K562 (cell line): ENCODE measurements around the gene NNAT. TPM values are rescaled to one million over a fixed set of nuclear protein-coding genes. Genes with fewer than 3 reads are reported as not detected.

ENCODE experiments used
- ATAC-seq: fragments of 200-7000 bp; cut with Tn5 transposase; 3 replicates; pipeline ENCODE4 v1.9.1; 2020; ENCODE audit warnings: moderate library complexity
- BruUV-seq: library from RNA; stranded (reverse); fragments of 400-500 nt; replicated peaks from 2 replicates; lab custom pipeline; 2021; lab: Mats Ljungman, UMichigan
- CTCF ChIA-PET: fragments of 300-600 bp; formaldehyde crosslinking; extraction: SDS; loops from one replicate; lab custom pipeline; 2021; ENCODE audit warnings: low intra/inter-chr PET ratio; lab: Yijun Ruan, JAX
- POLR2A ChIA-PET: fragments of 300-600, 350-650 bp; sonication (Branson Sonifier 250); formaldehyde crosslinking; extraction: SDS; loops from one replicate; lab custom pipeline; 2021; ENCODE audit warnings: antibody characterized with exemption, inconsistent platforms; lab: Yijun Ruan, JAX
- DNase-seq, 4 experiments: peaks; one replicate each; pipeline versions ENCODE4 v3.0.0 to v3.0.0-alpha.2; 2011 to 2018; ENCODE audit warnings: low spot score in 3 of 4, mixed read lengths in 3 of 4; ENCODE audit errors: extremely low read depth in 1 of 4
- FAIRE-seq: peaks from 2 replicates; lab custom pipeline; 2011; peaks lifted over from hg19 to GRCh38; lab: Jason Lieb, UNC
- H2AFZ ChIP-seq: 2 replicates; pipeline ENCODE4 v1.6.0; 2011; ENCODE audit warnings: low read depth, low read length, control low read depth, inconsistent platforms
- H3K27ac ChIP-seq: fragments of 200-600 bp; 3 replicates; pipeline ENCODE4 v1.8.0; 2011; ENCODE audit warnings: low read depth, mild to moderate bottlenecking, control low read depth, inconsistent platforms, low read length, moderate library complexity, mixed read lengths; ENCODE audit errors: extremely low read depth
- H3K27me3 ChIP-seq, 2 experiments: fragments of 300-600 bp in 1 of 2; 2 replicates in 1 of 2; 3 replicates in 1 of 2; pipeline versions ENCODE4 v1.6.0 to v1.8.0; 2011; ENCODE audit warnings: inconsistent platforms in 2 of 2, low read length in 2 of 2, mild to moderate bottlenecking in 1 of 2, mixed read lengths in 1 of 2, moderate library complexity in 1 of 2; ENCODE audit not compliant: control insufficient read depth in 2 of 2, insufficient read depth in 2 of 2
- H3K36me3 ChIP-seq: fragments of 300-600 bp; 3 replicates; pipeline ENCODE4 v1.8.0; 2011; ENCODE audit warnings: mild to moderate bottlenecking, low read length, inconsistent platforms; ENCODE audit not compliant: control insufficient read depth, insufficient read depth
- H3K4me1 ChIP-seq, 2 experiments: fragments of 200-600 bp in 1 of 2; replicated peaks in 1 of 2; 2 replicates in 1 of 2; 3 replicates in 1 of 2; pipeline versions ENCODE4 v1.5.1 to v1.8.0; 2011; ENCODE audit warnings: inconsistent platforms in 2 of 2, low read length in 2 of 2, mild to moderate bottlenecking in 1 of 2, mixed read lengths in 1 of 2, moderate library complexity in 1 of 2; ENCODE audit not compliant: control insufficient read depth in 2 of 2, insufficient read depth in 2 of 2
- H3K4me2 ChIP-seq: 2 replicates; pipeline ENCODE4 v1.6.1; 2011; ENCODE audit warnings: low read length, control low read depth, inconsistent platforms, mixed read lengths; ENCODE audit not compliant: insufficient read depth
- H3K4me3 ChIP-seq: fragments of 200-600 bp; sonication (generic), shearing (Covaris generic); 2 replicates; pipeline ENCODE4 v1.5.1; 2016; ENCODE audit warnings: control low read depth, inconsistent platforms
- H3K79me2 ChIP-seq: fragments of 200-600 bp; 3 replicates; pipeline ENCODE4 v1.8.0; 2011; ENCODE audit warnings: low read length, inconsistent platforms; ENCODE audit not compliant: control insufficient read depth, insufficient read depth
- H3K9ac ChIP-seq, 2 experiments: 2 replicates each; pipeline versions ENCODE4 v1.6.0 to v1.6.1; 2011; ENCODE audit warnings: low read depth in 2 of 2, low read length in 2 of 2, control low read depth in 1 of 2, inconsistent platforms in 1 of 2, mild to moderate bottlenecking in 1 of 2, mixed read lengths in 1 of 2; ENCODE audit not compliant: insufficient read depth in 1 of 2
- H3K9me1 ChIP-seq: one replicate; pipeline ENCODE4 v1.6.0; 2011; ENCODE audit warnings: inconsistent platforms, mild to moderate bottlenecking, low read length, moderate library complexity; ENCODE audit not compliant: control insufficient read depth, insufficient read depth
- H3K9me3 ChIP-seq: replicated peaks from 2 replicates; pipeline ENCODE4 v1.5.1; 2011; ENCODE audit warnings: low read depth, low read length, inconsistent platforms; ENCODE audit not compliant: control insufficient read depth, insufficient read depth
- H4K20me1 ChIP-seq: replicated peaks from 2 replicates; pipeline ENCODE4 v1.6.1; 2011; ENCODE audit warnings: low read length, inconsistent platforms, mixed read lengths; ENCODE audit not compliant: control insufficient read depth, insufficient read depth
- BACH1 ChIP-seq: fragments of 200-800 bp; sonication (Bioruptor generic); IDR thresholded peaks from 2 replicates; pipeline ENCODE4 v1.6.1; 2016; ENCODE audit warnings: missing genetic modification characterization, missing compliant biosample characterization
- HDAC6 ChIP-seq: IDR thresholded peaks from 2 replicates; pipeline ENCODE4 v1.6.1; 2012; ENCODE audit warnings: low read depth, mild to moderate bottlenecking, control low read depth, inconsistent platforms, low read length, moderate library complexity
- HMG20B ChIP-seq: fragments of 250-450 bp; sonication (Bioruptor Pico); IDR thresholded peaks from 2 replicates; pipeline ENCODE4 v1.5.0; 2021; ENCODE audit warnings: mild to moderate bottlenecking
- RB1 ChIP-seq: fragments of 450-650 bp; IDR thresholded peaks from 2 replicates; pipeline ENCODE4 v1.6.1; 2017; ENCODE audit warnings: low read depth, mild to moderate bottlenecking
- SMAD4 ChIP-seq: fragments of 250-450 bp; sonication (Bioruptor Pico); conservative IDR thresholded peaks from 2 replicates; pipeline ENCODE4 v1.8.0; 2021; ENCODE audit warnings: inconsistent platforms, mild to moderate bottlenecking, moderate library complexity
- ZNF133 ChIP-seq: fragments of 250-450 bp; sonication (Bioruptor Pico); IDR thresholded peaks from 2 replicates; pipeline ENCODE4 v1.4.0; 2020; ENCODE audit warnings: mild to moderate bottlenecking
- ZNF217 ChIP-seq: sonication (generic); formaldehyde crosslinking; IDR thresholded peaks from 2 replicates; pipeline ENCODE4 v1.8.0; 2022; ENCODE audit warnings: mild to moderate bottlenecking, missing genetic modification reagents
- WGBS: fragments of 100-300 bp; shearing (Covaris generic); methylation state at CpG from one replicate; pipeline ENCODE4 v1.1.6; 2016; ENCODE audit warnings: low coverage, mixed read lengths; ENCODE audit not compliant: insufficient coverage; ENCODE audit errors: missing lambda C conversion rate; 5-methylcytosine and 5-hydroxymethylcytosine counted together
- in situ Hi-C: fragments of 300-500 bp; cut with MboI; formaldehyde crosslinking; loops from 4 replicates; pipeline ENCODE4 v1.15.0; 2018; ENCODE audit warnings: inconsistent platforms, mixed read lengths
- intact Hi-C: fragments of 100-400 bp; cut with micrococcal nuclease; formaldehyde crosslinking; loops from 2 replicates; pipeline ENCODE4 v1.14.2; 2022
- polyA plus RNA-seq, 8 experiments: library from polyadenylated mRNA; depleted of rRNA in 4 of 8; stranded (reverse) in 5 of 8; unstranded in 3 of 8; fragments of >200 nt; fragmentation: Nextera tagmentation in 2 of 8; fragmentation: Illumina TruSeq in 1 of 8; extraction: Ambion mirVana in 2 of 8; extraction: Trizol in 1 of 8; gene quantifications; 2 replicates each; pipeline versions ENCODE4 v1.2.1 to v1.2.3, GENCODE V29; 2011 to 2014; ENCODE audit warnings: inconsistent platforms in 1 of 8, missing spikeins in 1 of 8
- total RNA-seq, 7 experiments: library from RNA; depleted of rRNA in 6 of 7; stranded (reverse); fragments of >200 nt in 6 of 7; fragmentation: Illumina TruSeq in 2 of 7; extraction: Trizol in 2 of 7; gene quantifications; 2 replicates each; pipeline versions ENCODE4 v1.2.1 to v1.2.3, GENCODE V29; 2011 to 2021; ENCODE audit warnings: low replicate concordance in 1 of 7
- TF ChIP-seq, protein P1 (sequence below): fragments of 450-650 bp; IDR thresholded peaks from 2 replicates; pipeline ENCODE4 v1.6.1; 2018; ENCODE audit not compliant: partially characterized antibody
- TF ChIP-seq, protein P2 (sequence below): sonication (generic); formaldehyde crosslinking; IDR thresholded peaks from 2 replicates; pipeline ENCODE4 v1.8.0; 2022; ENCODE audit warnings: mild to moderate bottlenecking, missing genetic modification reagents
- TF ChIP-seq, protein P3 (sequence below): sonication (generic); formaldehyde crosslinking; IDR thresholded peaks from 2 replicates; pipeline ENCODE4 v1.9.0; 2022; ENCODE audit warnings: mild to moderate bottlenecking, missing genetic modification reagents

The NNAT gene
- total and polyA plus RNA-seq, 9 of the 15 experiments (the other 6 are each of a cell fraction or from before 2014, with no cell fraction given): 0.13 TPM; not detected in 8

DNA sequence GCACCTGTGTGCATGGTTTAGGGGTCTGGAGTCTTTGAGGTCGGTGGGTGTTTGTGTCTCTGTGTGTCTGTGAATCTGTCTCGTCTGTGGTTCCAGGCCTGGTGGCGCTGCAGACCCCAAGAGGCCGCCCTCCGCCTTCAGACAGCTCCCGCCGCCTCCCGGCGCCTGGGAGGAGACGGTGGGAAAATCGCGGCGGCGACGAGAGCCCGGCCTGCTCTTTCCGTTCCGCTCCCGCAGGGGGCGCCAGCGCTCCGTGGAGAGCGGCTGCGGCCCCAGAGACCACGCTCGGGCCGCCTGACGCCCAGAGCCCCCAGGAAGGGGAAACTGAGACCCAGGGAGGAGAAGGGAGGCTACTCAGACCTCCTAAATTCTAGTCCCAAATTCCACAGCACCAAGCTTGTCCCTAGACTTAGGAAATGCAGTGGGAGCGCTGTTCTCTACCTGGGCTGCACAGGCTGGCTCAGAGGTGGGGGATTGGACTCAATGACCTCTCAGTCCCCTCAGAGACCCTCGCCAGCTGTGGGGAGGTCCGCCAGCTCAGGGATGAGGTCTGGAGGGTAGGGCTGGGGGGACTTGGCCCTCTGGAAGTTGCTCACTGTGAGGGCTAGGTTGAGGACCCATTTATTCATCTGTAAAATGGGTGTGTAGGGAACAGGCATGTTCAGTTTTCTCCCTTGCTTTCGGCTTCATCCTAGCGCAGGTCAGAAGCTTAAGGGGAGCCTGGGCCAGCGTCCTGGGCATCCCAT is 43.5 kb downstream of the NNAT start (continued):
- TF ChIP-seq, protein P1, sequence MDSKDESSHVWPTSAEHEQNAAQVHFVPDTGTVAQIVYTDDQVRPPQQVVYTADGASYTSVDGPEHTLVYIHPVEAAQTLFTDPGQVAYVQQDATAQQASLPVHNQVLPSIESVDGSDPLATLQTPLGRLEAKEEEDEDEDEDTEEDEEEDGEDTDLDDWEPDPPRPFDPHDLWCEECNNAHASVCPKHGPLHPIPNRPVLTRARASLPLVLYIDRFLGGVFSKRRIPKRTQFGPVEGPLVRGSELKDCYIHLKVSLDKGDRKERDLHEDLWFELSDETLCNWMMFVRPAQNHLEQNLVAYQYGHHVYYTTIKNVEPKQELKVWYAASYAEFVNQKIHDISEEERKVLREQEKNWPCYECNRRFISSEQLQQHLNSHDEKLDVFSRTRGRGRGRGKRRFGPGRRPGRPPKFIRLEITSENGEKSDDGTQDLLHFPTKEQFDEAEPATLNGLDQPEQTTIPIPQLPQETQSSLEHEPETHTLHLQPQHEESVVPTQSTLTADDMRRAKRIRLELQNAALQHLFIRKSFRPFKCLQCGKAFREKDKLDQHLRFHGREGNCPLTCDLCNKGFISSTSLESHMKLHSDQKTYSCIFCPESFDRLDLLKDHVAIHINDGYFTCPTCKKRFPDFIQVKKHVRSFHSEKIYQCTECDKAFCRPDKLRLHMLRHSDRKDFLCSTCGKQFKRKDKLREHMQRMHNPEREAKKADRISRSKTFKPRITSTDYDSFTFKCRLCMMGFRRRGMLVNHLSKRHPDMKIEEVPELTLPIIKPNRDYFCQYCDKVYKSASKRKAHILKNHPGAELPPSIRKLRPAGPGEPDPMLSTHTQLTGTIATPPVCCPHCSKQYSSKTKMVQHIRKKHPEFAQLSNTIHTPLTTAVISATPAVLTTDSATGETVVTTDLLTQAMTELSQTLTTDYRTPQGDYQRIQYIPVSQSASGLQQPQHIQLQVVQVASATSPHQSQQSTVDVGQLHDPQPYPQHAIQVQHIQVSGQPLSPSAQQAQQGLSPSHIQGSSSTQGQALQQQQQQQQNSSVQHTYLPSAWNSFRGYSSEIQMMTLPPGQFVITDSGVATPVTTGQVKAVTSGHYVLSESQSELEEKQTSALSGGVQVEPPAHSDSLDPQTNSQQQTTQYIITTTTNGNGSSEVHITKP: no peak
- TF ChIP-seq RB1 (peak; percentile 76), SMAD4 (CRISPR knock-in tag) (no peak)

DNA sequence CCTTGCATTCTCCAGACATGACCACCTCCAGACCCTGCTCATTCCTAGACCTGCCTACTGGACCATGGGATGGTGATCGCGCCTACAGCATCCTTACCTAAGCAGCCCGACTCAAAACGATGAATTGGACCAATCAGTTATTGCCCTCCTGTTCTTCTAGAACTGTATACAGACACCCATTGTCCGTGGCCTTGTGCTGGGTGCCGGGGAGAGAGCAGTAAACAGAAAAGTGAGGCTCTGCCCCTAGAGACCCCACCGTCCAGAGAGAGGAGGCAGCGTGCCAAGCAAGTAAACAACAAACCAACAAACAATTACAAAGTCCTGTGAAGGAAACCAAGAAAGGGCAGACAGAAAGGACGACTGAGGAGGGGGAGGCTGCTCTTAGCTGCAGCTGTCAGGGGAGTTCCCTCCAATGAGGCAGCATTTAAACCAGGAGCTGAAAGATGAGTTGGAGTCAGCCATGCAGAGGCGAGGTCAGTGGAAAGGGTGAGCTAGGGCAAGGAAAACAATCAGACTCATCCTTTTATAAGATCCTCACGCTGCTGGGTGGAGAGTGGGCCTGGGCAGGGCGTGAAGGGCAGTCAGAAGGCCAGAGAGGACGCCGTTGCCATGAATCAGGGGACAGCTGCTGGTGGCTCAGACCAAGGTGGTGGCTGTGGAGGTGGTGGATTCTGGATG is 44.2 kb downstream of the NNAT start:
- no peaks in the 10 kb centered on the region for H3K9me1 ChIP-seq
- FAIRE-seq (no peak), DNase-seq (no peak), ATAC-seq (no peak)
- H3K9ac ChIP-seq: no peak overlapping the region
- CTCF ChIA-PET: interaction anchor here (0.9 to 1.7 kb wide), 3 partner anchors 35 to 655 kb away, joined by 3 to 8 read pairs (median 4); no protein-coding TSS in a partner anchor
- peaks cover 7 to 30% of the 10 kb centered on the region in 2 experiments; a peak in 3 of 5 replicates for H3K27me3 ChIP-seq
- no peak overlapping the region for H3K4me2 ChIP-seq
- no TSS peak for BruUV-seq
- H3K4me3 ChIP-seq: no peak overlapping the region
- H3K27ac ChIP-seq: no peak overlapping the region
- in situ Hi-C loops: loop anchor here (5.0 to 10.0 kb wide), 2 partner anchors 330 to 672 kb away; no protein-coding TSS in a partner anchor
- H3K36me3 ChIP-seq: no peaks in the 10 kb centered on the region
- H4K20me1 ChIP-seq: peaks cover 9% of the 10 kb centered on the region; the same call in 1 of the 2 replicates
- TF ChIP-seq ZNF217 (CRISPR knock-in tag): no peak
- TF ChIP-seq HMG20B (CRISPR knock-in tag): no peak
- TF ChIP-seq, protein P2, sequence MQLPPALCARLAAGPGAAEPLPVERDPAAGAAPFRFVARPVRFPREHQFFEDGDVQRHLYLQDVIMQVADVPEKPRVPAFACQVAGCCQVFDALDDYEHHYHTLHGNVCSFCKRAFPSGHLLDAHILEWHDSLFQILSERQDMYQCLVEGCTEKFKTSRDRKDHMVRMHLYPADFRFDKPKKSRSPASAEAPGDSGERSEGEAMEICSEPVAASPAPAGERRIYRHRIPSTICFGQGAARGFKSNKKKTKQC (CRISPR knock-in tag): no peak
- TF ChIP-seq, protein P3, sequence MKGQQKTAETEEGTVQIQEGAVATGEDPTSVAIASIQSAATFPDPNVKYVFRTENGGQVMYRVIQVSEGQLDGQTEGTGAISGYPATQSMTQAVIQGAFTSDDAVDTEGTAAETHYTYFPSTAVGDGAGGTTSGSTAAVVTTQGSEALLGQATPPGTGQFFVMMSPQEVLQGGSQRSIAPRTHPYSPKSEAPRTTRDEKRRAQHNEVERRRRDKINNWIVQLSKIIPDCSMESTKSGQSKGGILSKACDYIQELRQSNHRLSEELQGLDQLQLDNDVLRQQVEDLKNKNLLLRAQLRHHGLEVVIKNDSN (CRISPR knock-in tag): 0 out of 2 replicates have a peak, but pooled peaks have one; percentile 12
- no peak for TF ChIP-seq BACH1
- no peak for TF ChIP-seq ZNF133 (CRISPR knock-in tag)
- TF ChIP-seq HDAC6: no peak
- H3K4me1 ChIP-seq: peaks cover 10 to 16% of the 10 kb centered on the region in 2 experiments; a peak in 4 of 5 replicates
- intact Hi-C loops: loop anchor here (2.0 to 5.0 kb wide), 3 partner anchors 332 to 657 kb away; no protein-coding TSS in a partner anchor
- POLR2A ChIA-PET: interaction anchor here (0.6 kb wide), 1 partner anchor 470 kb away, joined by 3 read pairs; no protein-coding TSS in a partner anchor
- H3K79me2 ChIP-seq: no peaks in the 10 kb centered on the region
- no peak overlapping the region for H2AFZ ChIP-seq
- H3K9me3 ChIP-seq: no peaks in the 10 kb centered on the region
- 12% methylated on average over 14 of the region's 14 CpGs for WGBS
